GM12878 (cell line): ENCODE measurements around the gene ANP32A.

Experiments
- GABPA ChIP-seq: IDR thresholded peaks from 2 replicates; pipeline ENCODE4 v1.6.1; 2014; ENCODE audit warnings: antibody characterized with exemption, low read depth, mild to moderate bottlenecking, inconsistent platforms
- HDAC2 ChIP-seq: fragments of 200-600 bp; sonication (generic); IDR thresholded peaks from 2 replicates; pipeline ENCODE4 v1.6.1; 2017
- IRF4 ChIP-seq: IDR thresholded peaks from 2 replicates; pipeline ENCODE4 v1.6.1; 2011; ENCODE audit warnings: low read depth, low read length
- MYC ChIP-seq: IDR thresholded peaks from 2 replicates; pipeline ENCODE4 v1.6.1; 2011; ENCODE audit warnings: mild to moderate bottlenecking, low read length, moderate library complexity, inconsistent platforms; ENCODE audit not compliant: insufficient read depth, insufficient replicate concordance, insufficient read length, severe bottlenecking
- ZBED1 ChIP-seq: IDR thresholded peaks from 2 replicates; pipeline ENCODE4 v1.6.1; 2016; ENCODE audit warnings: borderline replicate concordance
- TF ChIP-seq, protein P1 (sequence below), 3 experiments: IDR thresholded peaks in 2 of 3; conservative IDR thresholded peaks in 1 of 3; 2 replicates each; pipeline ENCODE4 v1.5.1; 2011; ENCODE audit warnings: low read depth in 3 of 3, low read length in 3 of 3, mild to moderate bottlenecking in 3 of 3, control low read depth in 2 of 3, moderate library complexity in 2 of 3, inconsistent platforms in 1 of 3, mixed read lengths in 1 of 3; ENCODE audit not compliant: control insufficient read depth in 2 of 3, insufficient read depth in 1 of 3; ENCODE audit errors: extremely low read depth in 1 of 3
- TF ChIP-seq, protein P2 (sequence below): IDR thresholded peaks from 2 replicates; pipeline ENCODE4 v1.6.1; 2012; ENCODE audit warnings: mild to moderate bottlenecking, low read depth, low read length

GRCh38 chr15:68807249-68807648 lies 13.4 kb downstream of the ANP32A start:
- TF ChIP-seq, protein P1, sequence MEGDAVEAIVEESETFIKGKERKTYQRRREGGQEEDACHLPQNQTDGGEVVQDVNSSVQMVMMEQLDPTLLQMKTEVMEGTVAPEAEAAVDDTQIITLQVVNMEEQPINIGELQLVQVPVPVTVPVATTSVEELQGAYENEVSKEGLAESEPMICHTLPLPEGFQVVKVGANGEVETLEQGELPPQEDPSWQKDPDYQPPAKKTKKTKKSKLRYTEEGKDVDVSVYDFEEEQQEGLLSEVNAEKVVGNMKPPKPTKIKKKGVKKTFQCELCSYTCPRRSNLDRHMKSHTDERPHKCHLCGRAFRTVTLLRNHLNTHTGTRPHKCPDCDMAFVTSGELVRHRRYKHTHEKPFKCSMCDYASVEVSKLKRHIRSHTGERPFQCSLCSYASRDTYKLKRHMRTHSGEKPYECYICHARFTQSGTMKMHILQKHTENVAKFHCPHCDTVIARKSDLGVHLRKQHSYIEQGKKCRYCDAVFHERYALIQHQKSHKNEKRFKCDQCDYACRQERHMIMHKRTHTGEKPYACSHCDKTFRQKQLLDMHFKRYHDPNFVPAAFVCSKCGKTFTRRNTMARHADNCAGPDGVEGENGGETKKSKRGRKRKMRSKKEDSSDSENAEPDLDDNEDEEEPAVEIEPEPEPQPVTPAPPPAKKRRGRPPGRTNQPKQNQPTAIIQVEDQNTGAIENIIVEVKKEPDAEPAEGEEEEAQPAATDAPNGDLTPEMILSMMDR (IDR thresholded peaks at IDR 0.05 in 2 of 3, conservative IDR thresholded peaks at IDR 0.05 in 1 of 3; ENCODE audit: control insufficient read depth in 2 of 3, extremely low read depth in 1 of 3, insufficient read depth in 1 of 3, low read depth in 3 of 3, low read length in 3 of 3), result no peak
- TF ChIP-seq IRF4 (no peak), GABPA (no peak), MYC (no peak), HDAC2 (no peak), ZBED1 (no peak)
- TF ChIP-seq, protein P2, sequence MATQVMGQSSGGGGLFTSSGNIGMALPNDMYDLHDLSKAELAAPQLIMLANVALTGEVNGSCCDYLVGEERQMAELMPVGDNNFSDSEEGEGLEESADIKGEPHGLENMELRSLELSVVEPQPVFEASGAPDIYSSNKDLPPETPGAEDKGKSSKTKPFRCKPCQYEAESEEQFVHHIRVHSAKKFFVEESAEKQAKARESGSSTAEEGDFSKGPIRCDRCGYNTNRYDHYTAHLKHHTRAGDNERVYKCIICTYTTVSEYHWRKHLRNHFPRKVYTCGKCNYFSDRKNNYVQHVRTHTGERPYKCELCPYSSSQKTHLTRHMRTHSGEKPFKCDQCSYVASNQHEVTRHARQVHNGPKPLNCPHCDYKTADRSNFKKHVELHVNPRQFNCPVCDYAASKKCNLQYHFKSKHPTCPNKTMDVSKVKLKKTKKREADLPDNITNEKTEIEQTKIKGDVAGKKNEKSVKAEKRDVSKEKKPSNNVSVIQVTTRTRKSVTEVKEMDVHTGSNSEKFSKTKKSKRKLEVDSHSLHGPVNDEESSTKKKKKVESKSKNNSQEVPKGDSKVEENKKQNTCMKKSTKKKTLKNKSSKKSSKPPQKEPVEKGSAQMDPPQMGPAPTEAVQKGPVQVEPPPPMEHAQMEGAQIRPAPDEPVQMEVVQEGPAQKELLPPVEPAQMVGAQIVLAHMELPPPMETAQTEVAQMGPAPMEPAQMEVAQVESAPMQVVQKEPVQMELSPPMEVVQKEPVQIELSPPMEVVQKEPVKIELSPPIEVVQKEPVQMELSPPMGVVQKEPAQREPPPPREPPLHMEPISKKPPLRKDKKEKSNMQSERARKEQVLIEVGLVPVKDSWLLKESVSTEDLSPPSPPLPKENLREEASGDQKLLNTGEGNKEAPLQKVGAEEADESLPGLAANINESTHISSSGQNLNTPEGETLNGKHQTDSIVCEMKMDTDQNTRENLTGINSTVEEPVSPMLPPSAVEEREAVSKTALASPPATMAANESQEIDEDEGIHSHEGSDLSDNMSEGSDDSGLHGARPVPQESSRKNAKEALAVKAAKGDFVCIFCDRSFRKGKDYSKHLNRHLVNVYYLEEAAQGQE, result no peak
